HG03460 (cell line): ENCODE results near the gene NKTR.

Experiments
- ATAC-seq: cut with Tn5 transposase; IDR thresholded peaks from one replicate; pipeline ENCODE4 v1.9.1; 2021; ENCODE audit not compliant: unreplicated experiment

NKTR gene

GRCh38 chr3:42660898-42661297 lies 60.4 kb downstream of the NKTR start:
- ATAC-seq, result no peak

- no peak for ATAC-seq
Observed at GRCh38 chr3:42661593-42662022, 61.1 kb downstream of the NKTR start.

- no peak for ATAC-seq
Observed at GRCh38 chr3:42662037-42662812, 61.7 kb downstream of the NKTR start.

- ATAC-seq, result no peak
Observed at GRCh38 chr3:42662813-42663535, 62.5 kb downstream of the NKTR start.

- ATAC-seq, result no peak
Observed at GRCh38 chr3:42663581-42664437, 63.3 kb downstream of the NKTR start.

- ATAC-seq, result no peak
Observed at GRCh38 chr3:42664438-42664803, 63.9 kb downstream of the NKTR start.

- no peak for ATAC-seq
Observed at GRCh38 chr3:42665050-42665878, 64.8 kb downstream of the NKTR start.

GRCh38 chr3:42666022-42666421 lies 65.5 kb downstream of the NKTR start:
- ATAC-seq, result no peak

GRCh38 chr3:42666577-42666998 lies 66.1 kb downstream of the NKTR start:
- ATAC-seq, result no peak

- no peak for ATAC-seq
Observed at GRCh38 chr3:42667096-42667522, 66.6 kb downstream of the NKTR start.

- no peak for ATAC-seq
Observed at GRCh38 chr3:42667523-42668412, 67.3 kb downstream of the NKTR start.

GRCh38 chr3:42668413-42668760 lies 67.9 kb downstream of the NKTR start:
- ATAC-seq, result no peak

GRCh38 chr3:42668793-42669217 lies 68.3 kb downstream of the NKTR start:
- ATAC-seq, result no peak

- ATAC-seq, result no peak
Observed at GRCh38 chr3:42670051-42670576, 69.6 kb downstream of the NKTR start.

GRCh38 chr3:42670670-42671069 lies 70.2 kb downstream of the NKTR start:
- ATAC-seq, result no peak

GRCh38 chr3:42672515-42672914 lies 72.0 kb downstream of the NKTR start:
- no peak for ATAC-seq

- ATAC-seq, result no peak
Observed at GRCh38 chr3:42673082-42673481, 72.6 kb downstream of the NKTR start.

GRCh38 chr3:42674146-42674545 lies 73.7 kb downstream of the NKTR start:
- ATAC-seq, result no peak

- no peak for ATAC-seq
Observed at GRCh38 chr3:42675909-42676308, 75.4 kb downstream of the NKTR start.
